HepG2 (cell line): Measurements from ENCODE around the gene PCIF1. TPM values are rescaled to one million over a fixed set of nuclear protein-coding genes. Genes with fewer than 3 reads are reported as not detected.

Experiments
- FOSL1 ChIP-seq: sonication (generic); formaldehyde crosslinking; IDR thresholded peaks from 2 replicates; pipeline ENCODE4 v1.9.0; 2021; ENCODE audit warnings: missing genetic modification reagents, borderline replicate concordance
- FOXC1 ChIP-seq: sonication (generic); formaldehyde crosslinking; IDR thresholded peaks from 2 replicates; pipeline ENCODE4 v1.8.0; 2022; ENCODE audit warnings: mild to moderate bottlenecking, missing genetic modification reagents, borderline replicate concordance
- GATAD2A ChIP-seq: IDR thresholded peaks from 2 replicates; pipeline ENCODE4 v1.6.1; 2016
- RBM39 ChIP-seq: fragments of 200-400 bp; formaldehyde crosslinking; IDR thresholded peaks from one replicate; pipeline ENCODE4 v1.6.1; 2018; ENCODE audit warnings: antibody characterized with exemption, mild to moderate bottlenecking, low read depth, low read length; ENCODE audit not compliant: poor library complexity, severe bottlenecking
- SIN3A ChIP-seq: IDR thresholded peaks from 2 replicates; pipeline ENCODE4 v1.6.1; 2011; ENCODE audit warnings: low read depth, mild to moderate bottlenecking, control low read depth, low read length, borderline replicate concordance
- SP4 ChIP-seq: sonication (generic); formaldehyde crosslinking; IDR thresholded peaks from 2 replicates; pipeline ENCODE4 v1.8.1; 2023; ENCODE audit warnings: mild to moderate bottlenecking, missing genetic modification reagents
- ZNF367 ChIP-seq: sonication (generic); formaldehyde crosslinking; IDR thresholded peaks from 2 replicates; pipeline ENCODE4 v1.4.0; 2020; ENCODE audit warnings: missing genetic modification reagents, borderline replicate concordance
- ZNF558 ChIP-seq: sonication (generic); formaldehyde crosslinking; IDR thresholded peaks from 2 replicates; pipeline ENCODE4 v1.9.0; 2022; ENCODE audit warnings: mild to moderate bottlenecking, missing genetic modification reagents, borderline replicate concordance
- ZNF713 ChIP-seq: sonication (generic); formaldehyde crosslinking; IDR thresholded peaks from 2 replicates; pipeline ENCODE4 v1.4.0; 2020; ENCODE audit warnings: mild to moderate bottlenecking, missing genetic modification reagents
- ZSCAN20 ChIP-seq: sonication (generic); formaldehyde crosslinking; IDR thresholded peaks from 2 replicates; pipeline ENCODE4 v1.4.0; 2020; ENCODE audit warnings: missing genetic modification reagents, mild to moderate bottlenecking, borderline replicate concordance
- polyA plus RNA-seq, 8 experiments: library from polyadenylated mRNA; depleted of rRNA in 3 of 8; stranded (reverse) in 7 of 8; unstranded in 1 of 8; fragments of >200 nt; fragmentation: Illumina TruSeq in 4 of 8; extraction: Trizol in 4 of 8; gene quantifications; 2 replicates each; pipeline versions ENCODE4 v1.2.1 to v1.2.3, GENCODE V29; 2011 to 2016; ENCODE audit warnings: low read depth in 4 of 8, missing spikeins in 1 of 8, mixed read lengths in 1 of 8; ENCODE audit not compliant: insufficient read depth in 1 of 8
- total RNA-seq, 5 experiments: library from RNA; depleted of rRNA; stranded (reverse); fragments of >200 nt; fragmentation: Illumina TruSeq; extraction: Trizol; gene quantifications; 2 replicates each; pipeline ENCODE4 v1.2.3, GENCODE V29; 2016; ENCODE audit warnings: low read depth in 1 of 5
- TF ChIP-seq, protein P1 (sequence below): sonication (generic); formaldehyde crosslinking; IDR thresholded peaks from 2 replicates; pipeline ENCODE4 v1.8.0; 2022; ENCODE audit warnings: mild to moderate bottlenecking, missing genetic modification reagents, moderate library complexity
- TF ChIP-seq, protein P2 (sequence below): sonication (generic); formaldehyde crosslinking; conservative IDR thresholded peaks from 2 replicates; pipeline ENCODE4 v1.4.0; 2020; ENCODE audit warnings: missing genetic modification reagents
- TF ChIP-seq, protein P3 (sequence below): sonication (generic); formaldehyde crosslinking; IDR thresholded peaks from 2 replicates; pipeline ENCODE4 v1.4.0; 2020; ENCODE audit warnings: missing genetic modification reagents
- TF ChIP-seq, protein P4 (sequence below): sonication (generic); formaldehyde crosslinking; IDR thresholded peaks from 2 replicates; pipeline ENCODE4 v1.8.1; 2023; ENCODE audit warnings: mild to moderate bottlenecking, moderate library complexity, missing genetic modification reagents
- TF ChIP-seq, protein P5 (sequence below), 2 experiments: sonication (generic) in 1 of 2; formaldehyde crosslinking in 1 of 2; IDR thresholded peaks; 2 replicates each; pipeline versions ENCODE4 v1.5.1 to v1.6.1; 2011 to 2020; ENCODE audit warnings: borderline replicate concordance in 1 of 2, low read depth in 1 of 2, low read length in 1 of 2, mild to moderate bottlenecking in 1 of 2, missing genetic modification reagents in 1 of 2, moderate library complexity in 1 of 2
- TF ChIP-seq, protein P6 (sequence below): sonication (generic); formaldehyde crosslinking; IDR thresholded peaks from 2 replicates; pipeline ENCODE4 v1.4.0; 2020; ENCODE audit warnings: missing genetic modification reagents
- TF ChIP-seq, protein P7 (sequence below): sonication (generic); formaldehyde crosslinking; IDR thresholded peaks from 2 replicates; pipeline ENCODE4 v1.5.1; 2020; ENCODE audit warnings: missing genetic modification reagents, mild to moderate bottlenecking, borderline replicate concordance

PCIF1 gene
- total and polyA plus RNA-seq, 2 of the 13 experiments (the other 11 are each of a cell fraction or from before 2014, with no cell fraction given) = 20.9 to 24.4 TPM

DNA sequence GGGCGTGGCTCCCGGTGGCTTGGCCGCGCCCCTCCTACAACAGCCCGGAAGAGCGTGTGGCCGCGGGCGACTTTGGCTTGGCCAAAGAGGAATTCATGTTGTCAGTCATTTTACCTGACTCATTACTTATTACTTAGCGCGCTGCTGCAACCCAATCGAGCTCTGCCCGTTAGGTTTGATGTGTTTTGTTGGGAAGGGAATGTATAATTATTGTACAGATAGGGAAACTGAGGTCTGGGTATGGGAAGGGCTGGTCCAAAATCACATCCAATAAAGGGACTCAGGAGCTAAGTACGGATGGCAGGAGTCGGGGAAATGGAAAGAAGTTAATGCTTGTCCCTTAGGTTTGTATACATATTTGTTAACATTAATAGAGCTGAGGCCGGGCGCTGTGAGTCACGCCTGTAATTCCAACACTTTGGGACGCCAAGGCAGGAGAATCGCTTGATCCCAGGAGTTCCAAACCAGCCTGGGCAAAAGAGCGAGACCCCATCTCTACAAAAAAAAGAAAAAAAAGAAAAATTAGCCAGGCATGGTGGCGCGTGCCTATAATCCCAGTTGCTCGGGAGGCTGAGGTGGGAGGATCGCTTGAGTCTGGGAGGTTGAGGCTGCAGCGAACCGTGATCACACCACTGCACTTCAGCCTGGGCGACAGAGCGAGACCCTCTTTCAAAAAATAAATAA, 38.2 kb downstream of the PCIF1 start (continued):
- TF ChIP-seq, protein P1, sequence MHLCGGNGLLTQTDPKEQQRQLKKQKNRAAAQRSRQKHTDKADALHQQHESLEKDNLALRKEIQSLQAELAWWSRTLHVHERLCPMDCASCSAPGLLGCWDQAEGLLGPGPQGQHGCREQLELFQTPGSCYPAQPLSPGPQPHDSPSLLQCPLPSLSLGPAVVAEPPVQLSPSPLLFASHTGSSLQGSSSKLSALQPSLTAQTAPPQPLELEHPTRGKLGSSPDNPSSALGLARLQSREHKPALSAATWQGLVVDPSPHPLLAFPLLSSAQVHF (CRISPR knock-in tag) = no peak
- TF ChIP-seq, protein P2, sequence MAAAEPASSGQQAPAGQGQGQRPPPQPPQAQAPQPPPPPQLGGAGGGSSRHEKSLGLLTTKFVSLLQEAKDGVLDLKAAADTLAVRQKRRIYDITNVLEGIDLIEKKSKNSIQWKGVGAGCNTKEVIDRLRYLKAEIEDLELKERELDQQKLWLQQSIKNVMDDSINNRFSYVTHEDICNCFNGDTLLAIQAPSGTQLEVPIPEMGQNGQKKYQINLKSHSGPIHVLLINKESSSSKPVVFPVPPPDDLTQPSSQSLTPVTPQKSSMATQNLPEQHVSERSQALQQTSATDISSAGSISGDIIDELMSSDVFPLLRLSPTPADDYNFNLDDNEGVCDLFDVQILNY = no peak
- TF ChIP-seq, protein P3, sequence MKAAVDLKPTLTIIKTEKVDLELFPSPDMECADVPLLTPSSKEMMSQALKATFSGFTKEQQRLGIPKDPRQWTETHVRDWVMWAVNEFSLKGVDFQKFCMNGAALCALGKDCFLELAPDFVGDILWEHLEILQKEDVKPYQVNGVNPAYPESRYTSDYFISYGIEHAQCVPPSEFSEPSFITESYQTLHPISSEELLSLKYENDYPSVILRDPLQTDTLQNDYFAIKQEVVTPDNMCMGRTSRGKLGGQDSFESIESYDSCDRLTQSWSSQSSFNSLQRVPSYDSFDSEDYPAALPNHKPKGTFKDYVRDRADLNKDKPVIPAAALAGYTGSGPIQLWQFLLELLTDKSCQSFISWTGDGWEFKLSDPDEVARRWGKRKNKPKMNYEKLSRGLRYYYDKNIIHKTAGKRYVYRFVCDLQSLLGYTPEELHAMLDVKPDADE (CRISPR knock-in tag) = 0 out of 2 replicates have a peak, but pooled peaks have one; percentile 56
- TF ChIP-seq ZNF367 (CRISPR knock-in tag) (peak; percentile 23; the same call in 1 of the 2 replicates), FOSL1 (CRISPR knock-in tag) (peak; percentile 26; the same call in 1 of the 2 replicates), SP4 (CRISPR knock-in tag) (0 out of 2 replicates have a peak, but pooled peaks have one; percentile 9), FOXC1 (no peak), GATAD2A (no peak), ZNF558 (0 out of 2 replicates have a peak, but pooled peaks have one; percentile 23), RBM39 (no peak), ZSCAN20 (CRISPR knock-in tag) (0 out of 2 replicates have a peak, but pooled peaks have one; percentile 52), ZNF713 (CRISPR knock-in tag) (0 out of 2 replicates have a peak, but pooled peaks have one; percentile 51), SIN3A (0 out of 2 replicates have a peak, but pooled peaks have one; percentile 43)
- TF ChIP-seq, protein P4, sequence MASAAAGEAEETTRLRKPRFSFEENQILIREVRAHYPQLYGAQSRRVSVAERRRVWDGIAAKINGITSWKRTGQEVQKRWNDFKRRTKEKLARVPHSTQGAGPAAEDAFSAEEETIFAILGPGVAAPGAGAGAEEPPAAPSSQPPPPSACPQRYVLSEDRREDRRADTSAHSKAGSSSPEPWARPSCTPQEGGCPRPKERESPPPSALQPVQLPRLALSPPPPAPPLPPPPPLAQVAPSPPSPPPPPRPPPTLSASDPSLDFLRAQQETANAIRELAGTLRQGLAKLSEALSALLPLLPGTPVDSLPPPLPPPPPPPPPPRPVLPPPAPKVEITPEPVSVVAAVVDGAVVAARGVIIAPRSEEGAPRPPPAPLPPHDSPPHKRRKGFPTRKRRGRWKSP (CRISPR knock-in tag) = 0 out of 2 replicates have a peak, but pooled peaks have one; percentile 1
- TF ChIP-seq, protein P5, sequence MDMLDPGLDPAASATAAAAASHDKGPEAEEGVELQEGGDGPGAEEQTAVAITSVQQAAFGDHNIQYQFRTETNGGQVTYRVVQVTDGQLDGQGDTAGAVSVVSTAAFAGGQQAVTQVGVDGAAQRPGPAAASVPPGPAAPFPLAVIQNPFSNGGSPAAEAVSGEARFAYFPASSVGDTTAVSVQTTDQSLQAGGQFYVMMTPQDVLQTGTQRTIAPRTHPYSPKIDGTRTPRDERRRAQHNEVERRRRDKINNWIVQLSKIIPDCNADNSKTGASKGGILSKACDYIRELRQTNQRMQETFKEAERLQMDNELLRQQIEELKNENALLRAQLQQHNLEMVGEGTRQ (IDR thresholded peaks at IDR 0.05; ENCODE audit: low read depth, low read length) = 0 out of 2 replicates have a peak, but pooled peaks have one; percentile 22
- TF ChIP-seq, protein P5 (CRISPR knock-in tag; IDR thresholded peaks at IDR 0.05; ENCODE audit: borderline replicate concordance) = no peak
- TF ChIP-seq, protein P6, sequence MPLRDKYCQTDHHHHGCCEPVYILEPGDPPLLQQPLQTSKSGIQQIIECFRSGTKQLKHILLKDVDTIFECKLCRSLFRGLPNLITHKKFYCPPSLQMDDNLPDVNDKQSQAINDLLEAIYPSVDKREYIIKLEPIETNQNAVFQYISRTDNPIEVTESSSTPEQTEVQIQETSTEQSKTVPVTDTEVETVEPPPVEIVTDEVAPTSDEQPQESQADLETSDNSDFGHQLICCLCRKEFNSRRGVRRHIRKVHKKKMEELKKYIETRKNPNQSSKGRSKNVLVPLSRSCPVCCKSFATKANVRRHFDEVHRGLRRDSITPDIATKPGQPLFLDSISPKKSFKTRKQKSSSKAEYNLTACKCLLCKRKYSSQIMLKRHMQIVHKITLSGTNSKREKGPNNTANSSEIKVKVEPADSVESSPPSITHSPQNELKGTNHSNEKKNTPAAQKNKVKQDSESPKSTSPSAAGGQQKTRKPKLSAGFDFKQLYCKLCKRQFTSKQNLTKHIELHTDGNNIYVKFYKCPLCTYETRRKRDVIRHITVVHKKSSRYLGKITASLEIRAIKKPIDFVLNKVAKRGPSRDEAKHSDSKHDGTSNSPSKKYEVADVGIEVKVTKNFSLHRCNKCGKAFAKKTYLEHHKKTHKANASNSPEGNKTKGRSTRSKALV (CRISPR knock-in tag) = peak; percentile 4; the same call in 1 of the 2 replicates
- TF ChIP-seq, protein P7, sequence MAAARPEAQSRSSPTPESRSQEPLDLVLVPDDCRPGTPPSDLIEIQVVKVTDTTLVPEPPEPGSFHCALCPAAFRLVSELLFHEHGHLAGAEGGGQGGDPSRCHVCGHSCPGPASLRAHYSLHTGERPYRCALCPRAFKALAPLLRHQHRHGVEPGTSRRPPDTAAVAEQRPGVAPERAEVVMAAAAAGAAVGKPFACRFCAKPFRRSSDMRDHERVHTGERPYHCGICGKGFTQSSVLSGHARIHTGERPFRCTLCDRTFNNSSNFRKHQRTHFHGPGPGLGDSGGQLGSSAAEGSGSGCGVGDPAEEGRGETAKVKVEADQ = 0 out of 2 replicates have a peak, but pooled peaks have one; percentile 16
